ENCODE data around the gene ARID3C.

The ARID3C gene

DNA sequence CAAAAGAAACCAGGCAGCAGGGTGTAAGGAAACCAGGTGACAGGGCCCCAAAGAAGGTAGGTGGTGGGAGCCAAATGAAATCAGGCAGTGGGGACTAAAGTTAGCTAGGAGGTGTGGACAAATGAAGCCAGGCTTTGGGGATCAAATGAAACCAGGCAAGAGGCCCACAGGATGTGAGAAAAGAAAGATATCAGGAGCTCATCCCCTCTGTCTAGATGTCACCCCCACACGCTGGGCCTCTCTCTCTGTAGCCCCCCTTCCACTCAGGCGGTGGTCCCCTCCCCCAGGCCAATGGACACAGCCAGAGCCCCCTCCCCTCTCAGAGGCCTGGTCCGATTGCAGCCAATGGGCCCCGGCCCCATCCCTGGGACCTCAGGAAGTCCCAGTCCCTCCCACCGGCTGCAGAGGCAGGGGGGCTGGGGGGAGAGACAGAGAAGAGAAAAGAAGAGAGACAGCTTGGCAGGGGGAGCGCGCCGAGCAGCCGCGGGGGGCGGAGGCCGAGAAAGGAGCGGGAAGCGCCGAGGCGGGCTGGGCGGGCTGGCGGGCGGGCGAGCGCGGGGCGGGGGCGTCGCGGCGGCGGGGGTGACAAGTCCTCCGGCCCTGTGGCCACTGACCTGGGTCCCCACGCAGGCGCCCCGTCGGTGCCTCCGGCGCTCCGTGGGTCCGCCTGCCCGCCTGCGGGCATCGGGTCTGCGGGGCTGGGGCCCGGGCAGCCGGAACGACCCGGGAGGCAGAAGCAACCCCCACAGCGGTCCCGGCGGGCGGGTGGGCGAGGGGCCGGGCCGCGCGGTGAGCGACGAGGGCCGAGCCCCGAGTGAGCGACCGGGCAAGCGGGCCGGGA, 51.2 kb downstream of the ARID3C start:
- no peak for DNase-seq (ENCODE audit: low spot score)

DNA sequence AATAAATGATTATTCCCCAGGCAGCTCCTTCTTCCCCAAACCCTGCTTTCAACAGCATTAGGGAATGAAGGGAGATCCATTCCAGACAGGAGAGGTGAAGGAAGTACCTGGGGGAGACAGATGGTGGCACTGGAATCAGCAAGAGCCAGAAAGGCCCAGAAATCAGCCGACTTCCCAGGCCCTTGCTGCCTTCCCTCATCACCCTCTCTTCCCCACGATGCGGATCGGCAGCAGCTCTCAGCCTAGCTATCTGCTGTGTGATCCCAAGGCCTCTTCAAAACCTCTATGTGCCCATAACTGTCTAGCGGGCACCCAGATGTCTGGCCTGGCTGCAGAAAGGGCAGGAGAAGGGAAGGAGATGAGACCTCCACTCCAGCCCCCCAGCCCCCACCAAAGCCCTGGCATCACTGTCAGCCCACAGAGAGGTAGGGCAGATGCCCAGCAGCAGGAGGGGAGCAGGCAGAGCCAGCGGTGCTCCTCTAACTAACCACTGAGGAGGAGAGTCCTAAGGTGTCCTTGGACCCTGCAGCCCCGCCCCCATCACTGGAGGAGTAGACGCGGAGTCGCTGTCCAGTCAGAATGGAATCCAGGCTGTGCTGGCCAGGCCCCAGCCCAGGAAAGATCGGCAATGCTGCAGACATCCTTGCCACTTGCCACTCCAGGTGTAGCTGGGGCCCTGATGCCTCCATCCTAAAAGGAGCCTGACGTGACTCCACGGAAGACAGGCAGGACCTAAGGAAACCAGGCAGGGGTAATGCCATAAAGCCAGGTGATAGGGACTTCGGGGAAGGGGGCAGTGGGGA, 52.1 kb downstream of the ARID3C start:
- no peak for DNase-seq (ENCODE audit: low spot score)

DNA sequence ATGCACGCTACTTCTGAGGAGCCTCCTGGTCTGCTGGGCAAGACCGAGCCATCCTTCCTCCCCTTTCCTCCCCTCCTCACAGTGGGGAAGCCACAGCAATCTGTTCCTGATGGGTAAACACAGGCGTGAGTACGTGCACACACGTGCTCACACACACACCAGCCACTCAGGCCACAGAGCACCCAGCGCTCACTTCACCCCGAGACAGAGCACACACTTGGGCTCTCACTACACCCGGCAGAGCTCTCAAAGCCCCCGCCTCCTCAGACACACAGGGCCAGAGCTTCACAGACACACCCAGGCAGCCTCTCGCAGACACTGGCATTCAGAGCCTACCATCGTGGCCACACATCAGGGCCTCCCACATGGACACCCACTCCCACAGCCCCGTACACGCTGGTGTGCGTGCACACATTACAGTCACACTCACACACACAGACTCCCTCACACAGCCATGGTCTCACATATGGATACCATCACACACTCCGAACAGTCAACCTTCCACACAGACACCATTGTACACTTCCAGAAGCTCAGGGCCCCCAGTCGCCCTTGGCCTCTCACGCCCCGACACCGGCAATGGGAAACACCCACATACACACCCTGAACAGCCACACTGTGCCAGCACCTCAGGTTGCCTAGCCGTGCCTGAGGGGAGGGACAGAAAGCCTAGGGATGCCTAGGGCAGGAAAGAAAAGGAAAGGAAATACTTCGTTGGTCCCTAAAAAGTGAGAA, 52.8 kb downstream of the ARID3C start:
- DNase-seq (ENCODE audit: low spot score) = no peak

DNA sequence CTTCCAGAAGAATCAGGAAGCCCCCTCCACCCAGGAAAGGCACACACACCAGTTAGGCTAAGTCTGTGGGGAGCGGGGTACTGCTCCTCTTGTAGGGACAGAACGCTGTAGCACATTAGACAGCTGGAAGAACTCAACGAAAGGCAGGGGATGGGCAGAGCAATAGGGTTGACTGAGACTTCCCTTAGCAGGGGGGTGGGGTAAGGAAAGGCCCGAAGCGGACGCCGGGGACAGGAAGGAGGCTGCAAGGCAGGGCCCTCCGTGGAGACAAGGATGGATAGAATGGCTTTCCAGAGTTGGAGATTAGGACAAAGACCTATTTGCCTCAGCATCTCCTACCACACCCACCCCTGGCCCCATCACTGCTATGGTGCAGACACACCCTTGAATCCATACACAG, 53.6 kb downstream of the ARID3C start:
- no peak for DNase-seq (ENCODE audit: low spot score)

DNA sequence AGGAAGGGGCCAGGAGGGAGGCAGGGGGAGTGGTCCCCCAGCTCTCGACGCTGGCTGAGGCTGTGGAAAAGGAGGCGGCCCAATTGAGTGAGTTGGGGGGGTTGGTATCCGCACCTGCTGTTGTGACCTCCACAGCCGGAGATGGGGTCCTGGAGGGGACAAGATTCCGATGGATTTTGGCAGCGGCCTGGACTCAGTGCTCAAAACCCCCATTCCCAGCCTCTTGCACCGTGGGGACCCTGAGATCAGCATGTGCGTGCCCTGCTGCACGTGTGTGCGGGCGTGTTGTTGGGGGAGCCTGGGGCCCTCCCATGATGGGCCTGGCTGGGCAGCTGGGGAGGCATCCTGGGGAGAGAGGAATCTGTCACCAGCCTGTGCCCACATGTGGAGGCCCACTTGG, 54.3 kb downstream of the ARID3C start:
- no peak for DNase-seq (ENCODE audit: low spot score)

DNA sequence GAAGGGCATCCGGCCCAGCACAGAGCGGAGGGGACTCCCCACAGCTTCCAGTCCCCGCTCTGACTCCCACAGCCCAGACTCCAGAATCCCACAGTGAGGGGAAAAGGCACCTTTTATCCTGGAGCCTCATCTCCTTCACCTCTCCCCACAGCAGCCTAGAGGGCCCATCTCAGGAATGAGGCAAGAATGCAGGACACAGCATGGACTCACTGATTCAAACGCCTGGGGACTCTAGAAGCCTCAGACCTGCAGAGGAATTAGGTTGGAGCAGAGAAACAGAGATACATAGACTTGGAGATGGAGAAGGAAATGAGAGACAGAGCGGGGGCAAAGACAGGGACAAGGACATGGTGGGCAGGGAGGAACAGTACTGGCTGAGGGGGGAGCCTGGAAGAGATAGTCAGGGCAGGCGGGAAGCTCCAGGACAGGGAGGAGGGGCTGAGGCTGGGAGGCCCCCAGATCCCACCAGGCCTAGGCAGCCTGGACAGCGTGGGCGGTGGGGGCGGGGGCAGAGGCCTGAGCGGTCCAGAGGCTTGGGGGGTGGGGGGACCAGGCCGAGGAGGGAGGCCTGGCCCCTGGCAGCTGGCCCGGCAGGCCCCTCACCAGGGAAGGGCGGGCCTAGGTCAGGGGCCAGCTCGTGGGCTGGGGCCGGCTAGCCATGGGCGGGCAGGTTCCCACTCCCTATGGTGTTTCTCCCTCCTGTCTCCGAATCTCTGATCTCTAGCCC, 55.1 kb downstream of the ARID3C start:
- no peak for DNase-seq (ENCODE audit: low spot score)

DNA sequence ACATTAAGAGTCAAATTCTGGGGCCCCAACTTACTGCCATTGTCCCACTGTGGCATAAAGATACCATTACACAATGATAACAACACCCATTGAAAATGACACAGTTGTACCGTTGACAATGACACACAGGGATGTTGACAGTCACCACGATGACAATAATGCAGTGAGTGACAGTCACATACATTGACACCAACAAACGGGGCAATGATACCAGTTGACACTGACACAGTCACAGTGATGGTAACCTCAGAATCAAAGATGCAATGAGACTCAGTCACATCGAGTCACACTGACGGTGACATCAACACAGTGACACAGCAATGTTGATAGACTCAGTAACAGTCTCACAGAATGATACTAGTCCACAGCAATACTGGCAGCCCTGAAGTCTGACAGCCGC, 56.2 kb downstream of the ARID3C start:
- DNase-seq (ENCODE audit: low spot score) = no peak

DNA sequence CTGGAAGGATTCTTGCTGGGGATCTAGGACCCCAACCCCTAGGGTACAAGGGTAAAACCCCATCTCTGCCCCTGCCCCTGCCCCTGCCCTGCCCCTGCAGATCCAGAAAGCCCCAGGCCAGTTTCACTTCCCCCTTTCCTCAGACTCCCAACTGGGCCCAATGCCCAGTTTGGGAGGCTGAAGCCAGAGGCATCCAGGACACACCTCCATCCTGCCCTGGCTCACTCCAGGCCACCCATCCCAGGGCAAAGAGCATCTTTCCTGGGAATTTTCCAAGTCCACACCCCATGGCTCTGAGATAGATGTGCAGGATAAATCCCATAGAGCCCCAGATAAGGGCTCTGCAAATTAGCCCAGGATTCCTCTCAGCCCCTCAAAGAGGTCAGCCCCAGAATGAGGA, 56.8 kb downstream of the ARID3C start:
- DNase-seq (ENCODE audit: low spot score) = no peak

DNA sequence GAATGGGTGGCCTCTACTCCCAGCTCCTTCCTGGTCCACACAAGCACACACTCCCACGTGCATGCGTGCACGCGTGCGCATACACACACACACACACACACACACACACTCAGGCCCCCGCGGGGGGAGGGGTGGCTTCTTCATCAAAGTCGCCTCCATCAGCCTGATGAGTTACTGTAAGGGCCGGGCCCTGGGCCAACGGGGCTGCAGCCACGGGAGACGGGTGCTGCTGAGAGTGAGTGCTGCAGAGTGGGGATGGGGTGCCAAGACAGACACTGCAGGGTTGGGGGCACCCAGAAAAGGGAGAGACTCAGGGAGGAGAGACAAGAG, 57.4 kb downstream of the ARID3C start:
- DNase-seq (ENCODE audit: low spot score) = no peak

Data from hepatic stellate cell (primary cell).